LNCAP (cell line): Measurements from ENCODE around the gene PAQR7.

Experiments
- TF ChIP-seq, protein P1 (sequence below): fragments of 450-650 bp; IDR thresholded peaks from 2 replicates; pipeline ENCODE4 v1.5.1; 2017; ENCODE audit warnings: mild to moderate bottlenecking

PAQR7 gene

DNA sequence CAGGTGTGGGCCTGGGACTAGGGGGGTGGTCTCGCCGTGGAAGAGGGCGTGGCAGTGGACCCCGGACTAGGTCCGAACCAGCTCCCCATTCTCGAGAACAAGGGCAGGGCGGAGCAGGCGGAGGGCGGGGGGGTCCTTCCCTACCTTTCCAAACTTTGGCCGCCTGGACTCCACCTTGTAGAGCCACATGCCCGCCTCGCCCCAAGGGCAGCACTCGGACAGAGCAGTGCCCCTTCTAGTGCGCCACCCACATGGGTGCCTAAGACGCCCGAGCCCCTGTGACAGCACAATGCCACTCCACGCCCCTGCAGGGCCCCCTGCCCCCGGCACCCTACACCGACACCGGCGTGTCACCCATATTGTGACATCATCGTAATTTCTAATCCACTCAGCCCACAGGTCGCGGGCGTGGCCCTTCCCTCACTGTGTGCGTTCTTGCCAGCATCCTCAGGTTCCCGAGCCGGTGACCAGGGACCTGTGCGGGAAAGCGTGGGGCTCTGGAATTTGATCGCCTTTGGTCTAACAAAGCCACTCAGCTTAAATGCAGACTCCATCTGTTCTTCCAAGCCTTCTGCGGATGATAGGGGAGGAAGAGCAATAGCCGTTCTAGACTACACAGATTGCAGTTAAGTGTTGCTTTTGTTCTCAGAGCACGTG, 31.3 kb upstream of the PAQR7 start:
- TF ChIP-seq, protein P1, sequence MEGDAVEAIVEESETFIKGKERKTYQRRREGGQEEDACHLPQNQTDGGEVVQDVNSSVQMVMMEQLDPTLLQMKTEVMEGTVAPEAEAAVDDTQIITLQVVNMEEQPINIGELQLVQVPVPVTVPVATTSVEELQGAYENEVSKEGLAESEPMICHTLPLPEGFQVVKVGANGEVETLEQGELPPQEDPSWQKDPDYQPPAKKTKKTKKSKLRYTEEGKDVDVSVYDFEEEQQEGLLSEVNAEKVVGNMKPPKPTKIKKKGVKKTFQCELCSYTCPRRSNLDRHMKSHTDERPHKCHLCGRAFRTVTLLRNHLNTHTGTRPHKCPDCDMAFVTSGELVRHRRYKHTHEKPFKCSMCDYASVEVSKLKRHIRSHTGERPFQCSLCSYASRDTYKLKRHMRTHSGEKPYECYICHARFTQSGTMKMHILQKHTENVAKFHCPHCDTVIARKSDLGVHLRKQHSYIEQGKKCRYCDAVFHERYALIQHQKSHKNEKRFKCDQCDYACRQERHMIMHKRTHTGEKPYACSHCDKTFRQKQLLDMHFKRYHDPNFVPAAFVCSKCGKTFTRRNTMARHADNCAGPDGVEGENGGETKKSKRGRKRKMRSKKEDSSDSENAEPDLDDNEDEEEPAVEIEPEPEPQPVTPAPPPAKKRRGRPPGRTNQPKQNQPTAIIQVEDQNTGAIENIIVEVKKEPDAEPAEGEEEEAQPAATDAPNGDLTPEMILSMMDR: no peak

DNA sequence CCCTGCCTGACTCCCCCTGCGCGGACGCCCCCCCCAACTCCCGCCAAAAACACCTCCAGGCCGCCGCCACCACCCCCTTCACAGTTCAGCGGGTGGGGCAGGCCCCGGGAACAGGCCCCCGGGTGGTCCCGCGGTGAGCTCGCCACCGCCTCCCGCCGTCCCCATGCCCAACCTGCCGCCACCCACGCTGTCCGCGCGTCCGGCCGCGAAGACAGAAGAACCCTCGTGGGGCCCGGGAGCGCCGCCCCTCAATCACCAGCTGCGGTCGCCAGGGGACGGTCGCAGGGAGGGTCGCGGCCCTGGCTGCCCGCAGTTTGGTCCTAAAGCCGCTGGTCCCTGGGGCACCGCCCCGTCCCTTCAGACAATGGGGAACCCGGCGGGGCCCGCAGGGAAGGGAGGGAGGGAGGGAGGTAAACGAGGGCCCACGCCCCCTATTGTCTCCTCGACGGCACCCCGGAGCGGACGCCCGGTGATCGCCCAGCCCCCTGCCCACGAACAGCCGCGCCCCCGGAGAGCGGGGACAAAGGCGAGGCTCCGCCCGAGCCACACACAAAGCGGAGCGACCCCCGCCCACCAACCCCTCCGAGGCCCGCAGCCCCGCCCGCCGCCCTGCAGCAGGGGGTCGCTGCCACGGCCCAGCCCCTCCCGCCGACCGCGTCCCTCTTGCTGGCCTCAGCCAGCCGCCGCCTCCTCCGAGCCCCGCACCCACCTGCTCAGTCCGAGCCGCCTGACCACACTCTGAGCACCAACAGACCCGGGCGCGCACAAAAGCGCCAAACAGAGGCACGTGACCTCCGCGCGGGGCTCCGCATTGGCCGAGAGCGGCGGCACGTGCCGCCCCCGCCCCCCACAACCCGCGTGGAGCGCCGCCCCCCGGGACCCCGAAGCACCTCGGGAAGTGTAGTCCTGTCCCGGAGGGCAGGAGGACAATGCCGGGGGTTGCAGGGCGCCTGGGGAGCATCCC, 30.5 kb upstream of the PAQR7 start, which contains the start of gene STMN1:
TSS of gene STMN1 (minus strand) at position 740 of the 964 bp plus-strand sequence. CDS start 1,743 bp downstream, outside the sequence.
- TF ChIP-seq, protein P1: no peak

DNA sequence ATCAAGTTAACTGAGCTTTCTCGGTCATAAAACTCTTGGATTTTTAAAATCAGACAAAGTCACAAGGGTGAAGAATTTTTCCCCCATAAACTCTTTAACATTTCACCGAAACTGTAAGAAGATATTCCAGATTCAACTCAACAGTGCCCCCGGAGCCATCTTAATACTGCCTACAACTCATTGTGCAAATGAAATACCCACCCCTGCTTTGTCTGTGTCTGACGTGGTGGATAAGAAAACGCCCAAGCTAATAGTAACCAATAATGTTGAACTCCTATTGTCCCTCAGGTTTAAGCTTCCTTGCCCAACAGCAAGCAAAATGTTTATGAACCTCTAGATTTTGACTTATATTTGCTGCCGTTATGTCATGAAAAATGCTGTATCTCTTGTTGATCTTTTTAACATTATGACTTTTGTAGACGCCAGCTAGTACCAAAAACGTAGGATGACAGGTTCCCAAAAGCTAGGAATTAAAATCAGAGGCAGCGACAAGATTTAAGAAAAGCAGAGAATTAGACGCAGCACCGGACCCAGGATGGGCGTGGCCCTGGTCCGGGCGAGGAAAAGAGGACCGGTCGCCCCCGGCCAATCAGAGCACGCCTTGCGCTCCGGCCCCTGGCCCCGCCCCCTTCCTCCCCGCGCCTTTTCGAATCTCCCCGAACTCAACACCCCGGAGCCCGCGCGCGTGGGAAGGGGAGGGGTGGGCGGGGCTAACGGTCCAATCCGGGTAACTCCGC, 29.6 kb upstream of the PAQR7 start:
- TF ChIP-seq, protein P1: no peak

DNA sequence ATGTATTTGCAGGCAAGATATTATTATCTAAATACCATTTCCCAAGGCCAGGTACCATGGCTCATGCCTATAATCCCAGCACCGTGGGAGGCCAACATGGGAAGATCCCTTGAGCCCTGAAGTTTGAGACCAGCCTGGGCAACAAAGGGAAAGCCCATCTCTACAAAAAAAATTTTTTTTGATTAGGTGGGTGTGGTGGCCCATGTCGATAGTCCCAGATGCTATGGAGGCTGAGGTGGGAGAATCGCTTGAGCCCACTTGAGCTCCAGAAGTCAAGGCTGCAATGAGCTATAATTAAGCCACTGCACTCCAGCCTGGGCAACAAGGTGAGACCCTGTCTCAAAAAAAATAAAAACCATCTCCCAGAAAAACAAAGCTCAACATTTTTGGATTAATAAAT, 28.5 kb upstream of the PAQR7 start:
- TF ChIP-seq, protein P1: no peak

DNA sequence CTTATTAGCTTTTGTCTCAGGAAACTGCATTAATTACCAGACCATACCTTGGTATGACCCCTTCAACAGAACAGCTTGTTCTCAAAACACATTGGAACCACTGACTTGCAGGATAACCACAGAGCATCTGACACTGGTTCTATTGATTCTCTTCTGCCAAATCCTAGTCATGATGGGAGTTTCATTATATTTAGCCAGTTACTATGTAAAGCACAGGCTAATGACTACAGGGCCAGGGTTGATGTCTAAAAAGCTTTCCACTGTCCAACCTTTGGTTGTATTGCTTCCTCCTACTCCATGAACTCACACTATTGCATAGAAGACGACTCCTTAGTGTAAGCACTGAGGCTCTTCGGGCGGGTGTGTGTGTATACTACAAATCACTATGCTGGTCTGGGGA, 27.0 kb upstream of the PAQR7 start:
- TF ChIP-seq, protein P1: no peak

DNA sequence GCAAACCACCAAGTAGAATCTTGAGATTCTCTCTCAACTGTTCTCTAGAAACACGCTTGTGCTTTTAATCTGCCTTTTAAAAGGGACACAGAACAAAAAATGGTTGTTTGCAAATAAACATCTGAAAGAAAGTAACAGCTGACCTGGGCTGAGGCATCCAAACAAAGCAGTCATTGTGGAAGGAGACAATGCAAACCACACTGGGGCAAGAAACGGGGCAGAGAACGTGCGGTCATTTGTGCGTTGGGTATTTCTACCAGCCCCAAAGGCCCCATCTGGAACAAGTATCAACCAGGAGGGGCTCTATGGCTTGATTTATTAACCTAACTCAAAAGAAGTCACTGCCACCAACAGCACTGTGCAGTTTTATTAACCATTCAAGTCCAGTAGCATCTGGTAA, 24.7 kb upstream of the PAQR7 start:
- TF ChIP-seq, protein P1: no peak

DNA sequence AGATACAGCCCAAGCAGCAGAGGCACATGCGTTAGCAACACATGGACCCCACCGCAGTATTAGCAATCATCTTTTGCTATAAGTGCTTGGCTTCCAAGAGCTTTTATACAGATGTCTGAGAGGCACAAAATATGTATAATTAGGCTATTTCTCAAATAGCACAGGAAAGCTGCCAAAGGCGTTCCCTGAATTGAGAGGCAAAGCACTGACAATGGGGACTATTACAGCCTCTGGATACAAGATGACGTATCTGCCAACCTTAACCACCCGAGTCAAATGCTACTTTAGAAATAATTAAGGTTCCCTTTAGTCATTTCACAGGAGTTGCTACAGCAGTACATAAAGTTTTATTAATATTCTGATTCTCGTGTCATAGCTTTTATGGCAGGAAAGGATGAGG, 24.3 kb upstream of the PAQR7 start:
- TF ChIP-seq, protein P1: no peak
